GM19463 (cell line): ENCODE data around the gene PLAC1.

Experiments used
- ATAC-seq: cut with Tn5 transposase; IDR thresholded peaks from one replicate; pipeline ENCODE4 v1.9.1; 2021; ENCODE audit warnings: mild to moderate bottlenecking, moderate library complexity; ENCODE audit not compliant: unreplicated experiment

PLAC1 gene

GRCh38 chrX:134671294-134671693 lies 13.0 kb upstream of the PLAC1 start:
- ATAC-seq = no peak

DNA sequence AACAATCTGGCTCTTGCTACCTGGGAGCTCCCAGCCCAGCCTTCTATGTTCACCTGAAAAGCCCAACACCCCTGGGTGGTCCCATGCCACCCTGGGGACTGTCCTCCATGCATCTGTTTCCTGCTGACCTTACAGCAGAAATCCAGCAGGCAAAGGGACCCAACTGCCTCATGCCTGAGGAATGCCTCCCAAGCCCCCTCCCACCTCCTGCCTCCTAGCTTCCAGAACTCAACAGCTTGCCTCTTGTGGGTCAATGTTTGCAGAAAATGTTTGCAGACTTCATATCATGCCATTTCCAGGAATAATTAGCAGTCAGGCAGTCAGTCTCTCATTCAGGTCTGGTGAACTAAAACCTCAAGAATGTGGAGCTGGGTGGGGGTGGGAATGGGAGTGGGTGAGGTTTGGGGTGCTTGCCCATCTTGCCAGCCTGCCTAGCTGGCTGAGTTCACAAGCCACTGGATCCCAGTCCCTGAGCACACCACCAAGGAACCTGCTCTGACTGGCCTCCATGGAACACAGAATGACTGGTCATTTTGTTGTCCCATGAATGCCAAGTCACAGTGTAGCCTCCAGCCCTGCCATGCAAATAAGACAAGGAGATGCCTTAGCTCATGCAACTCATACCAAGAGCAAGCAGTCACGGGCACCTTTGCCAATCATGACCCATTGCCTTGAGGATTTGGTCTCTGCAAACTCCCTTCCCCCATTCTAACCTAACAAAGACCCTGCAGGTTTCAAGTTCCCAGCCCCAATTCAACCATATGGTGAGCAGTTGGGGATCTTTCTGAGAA lies 12.1 kb upstream of the PLAC1 start:
- ATAC-seq = no peak

DNA sequence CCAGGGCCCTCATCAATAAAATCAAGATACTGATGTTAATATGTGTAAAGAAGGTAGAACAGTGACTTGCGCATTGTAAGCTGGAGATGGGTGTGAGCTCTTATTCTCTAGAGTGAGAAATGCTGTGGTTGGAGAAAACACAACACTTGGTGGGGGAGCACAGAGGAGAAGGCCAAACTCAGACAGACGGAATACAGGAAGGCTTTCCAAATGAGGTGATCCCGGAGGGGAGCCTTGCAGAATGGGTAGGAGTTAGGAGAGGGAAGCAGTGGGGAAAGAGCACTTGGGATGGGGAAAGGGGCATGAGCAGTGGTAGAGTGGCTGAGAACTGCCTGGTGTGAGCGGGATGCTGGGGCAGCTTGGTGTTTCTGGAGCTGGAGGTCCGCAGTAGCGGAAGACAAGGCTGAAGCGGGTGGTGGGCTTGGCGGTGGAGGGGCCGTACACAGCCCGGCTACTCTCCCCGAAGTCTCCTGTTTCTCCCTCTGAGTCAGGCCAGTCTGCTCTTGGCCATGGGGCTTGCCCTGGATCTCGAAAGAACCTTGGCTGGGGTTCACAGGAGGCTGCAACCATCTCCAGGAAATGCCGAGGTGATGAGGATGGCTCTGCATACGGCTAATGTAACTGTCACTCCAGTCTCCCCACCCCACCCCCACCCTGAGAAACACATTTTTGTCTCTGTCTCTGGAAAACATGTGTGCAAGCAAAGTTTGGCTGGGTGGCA lies 11.3 kb upstream of the PLAC1 start:
- no peak for ATAC-seq

GRCh38 chrX:134664202-134664601 lies 5.9 kb upstream of the PLAC1 start:
- ATAC-seq = no peak

DNA sequence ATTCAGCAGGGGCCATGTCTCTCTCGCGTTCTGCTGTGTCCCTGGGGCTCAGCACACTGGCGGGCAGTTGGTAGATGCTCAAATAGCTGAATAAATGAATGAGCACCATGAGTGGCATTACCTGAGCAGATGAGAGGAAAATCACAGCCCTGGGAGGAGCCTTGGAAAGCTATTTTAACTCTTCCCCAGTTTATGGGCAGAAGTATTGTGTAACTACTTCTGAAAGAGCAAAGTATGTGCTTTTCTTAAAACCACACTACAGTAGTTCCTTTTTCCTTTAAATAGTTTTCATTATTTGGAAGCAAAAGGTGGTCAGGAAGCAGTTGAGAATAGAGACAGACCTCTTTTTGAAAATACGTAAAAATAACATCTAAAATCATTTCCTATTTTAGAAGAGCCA lies 3.0 kb upstream of the PLAC1 start:
- no peak for ATAC-seq

DNA sequence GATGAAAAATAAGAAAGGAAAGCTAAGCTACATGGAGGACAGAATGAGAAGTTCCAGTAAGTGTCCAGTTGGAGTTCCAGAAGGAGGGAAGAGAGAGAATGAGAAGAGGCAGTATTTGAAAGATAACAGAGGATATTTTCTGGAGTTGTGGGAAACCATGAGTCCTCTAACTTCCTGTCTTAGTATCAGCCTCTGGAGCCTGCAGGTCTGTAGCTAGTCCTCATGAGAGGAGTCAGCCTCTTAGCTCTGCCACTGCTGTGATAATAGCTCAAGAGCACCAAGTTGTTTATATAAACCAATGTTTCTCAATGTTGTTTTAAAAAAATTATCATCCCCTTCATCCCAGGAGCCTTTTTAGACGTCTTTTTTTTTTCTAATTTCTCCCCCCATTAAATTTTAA lies 2.4 kb upstream of the PLAC1 start:
- no peak for ATAC-seq

DNA sequence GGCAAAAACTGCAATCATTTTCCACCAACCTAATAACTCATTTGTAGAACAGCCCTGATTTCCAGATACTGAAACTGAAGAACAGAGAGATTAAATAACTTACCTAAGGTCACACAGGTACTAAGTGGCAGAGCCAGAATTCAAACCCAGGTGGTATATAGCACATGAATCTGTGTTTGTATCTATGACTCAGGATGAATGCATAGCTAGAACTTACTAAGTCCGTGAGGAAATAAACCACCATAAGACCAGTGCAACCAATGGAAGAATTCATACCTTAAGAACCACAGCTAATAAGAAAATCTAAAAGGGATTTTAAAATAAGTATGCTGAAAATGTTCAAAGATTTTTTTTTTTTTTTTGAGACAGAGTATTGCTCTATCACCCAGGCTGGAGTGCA lies 1.5 kb upstream of the PLAC1 start:
- no peak for ATAC-seq

- ATAC-seq = no peak
Measured at GRCh38 chrX:134658760-134659023, 421 bp upstream of the PLAC1 start.

DNA sequence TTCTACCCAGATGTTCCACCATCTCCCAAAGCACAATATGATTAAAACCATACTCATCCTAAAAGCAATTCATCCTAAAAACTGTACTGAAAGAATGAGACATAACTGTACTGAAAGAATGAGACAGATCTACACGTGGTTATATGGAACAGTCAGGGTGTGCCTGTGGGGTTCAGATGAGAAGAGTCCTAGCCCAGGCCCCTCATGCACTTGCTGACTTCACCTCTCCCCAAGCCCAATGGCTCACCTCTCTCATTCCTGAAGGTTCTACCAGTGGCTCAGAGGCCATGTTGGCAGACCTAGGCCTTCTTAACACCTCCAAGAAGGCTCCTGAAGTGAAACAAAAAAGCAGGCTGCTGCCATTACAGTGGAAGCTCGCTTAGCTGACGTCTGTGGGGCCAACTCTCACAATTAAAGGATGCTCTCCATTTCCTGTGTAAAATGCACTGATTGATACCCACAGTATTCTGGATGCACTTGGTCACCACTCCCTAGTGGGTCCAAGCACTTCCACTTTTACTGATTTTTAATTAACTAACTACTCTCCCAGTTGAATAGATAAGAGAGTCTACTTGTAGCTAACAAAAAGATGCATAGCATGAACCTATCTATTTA lies 3.8 kb downstream of the PLAC1 start:
- peak; percentile 50 for ATAC-seq

- ATAC-seq = no peak
Measured at GRCh38 chrX:134653835-134654234, 4.4 kb downstream of the PLAC1 start.

GRCh38 chrX:134650701-134651100 lies 7.6 kb downstream of the PLAC1 start:
- ATAC-seq = no peak

DNA sequence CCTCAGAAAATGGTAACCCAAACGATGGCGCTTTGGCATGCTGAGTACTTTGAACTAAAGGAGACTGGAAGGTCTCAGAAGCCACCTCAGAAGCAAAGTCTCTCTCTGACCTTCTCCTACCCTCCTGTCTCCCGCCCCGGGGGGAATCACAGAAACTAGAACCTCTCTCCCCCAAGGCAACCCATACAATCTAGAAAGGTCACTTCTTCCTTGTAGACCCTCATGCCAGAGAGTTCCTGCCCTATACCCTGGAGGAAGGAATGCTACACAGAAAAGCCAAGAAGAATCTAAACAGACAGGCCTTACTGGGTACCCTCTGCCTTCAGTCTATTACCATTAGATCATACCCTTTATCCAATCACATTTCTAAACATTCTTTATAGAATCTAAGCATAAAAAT lies 8.5 kb downstream of the PLAC1 start:
- no peak for ATAC-seq

GRCh38 chrX:134647477-134647877 lies 10.8 kb downstream of the PLAC1 start:
- no peak for ATAC-seq

DNA sequence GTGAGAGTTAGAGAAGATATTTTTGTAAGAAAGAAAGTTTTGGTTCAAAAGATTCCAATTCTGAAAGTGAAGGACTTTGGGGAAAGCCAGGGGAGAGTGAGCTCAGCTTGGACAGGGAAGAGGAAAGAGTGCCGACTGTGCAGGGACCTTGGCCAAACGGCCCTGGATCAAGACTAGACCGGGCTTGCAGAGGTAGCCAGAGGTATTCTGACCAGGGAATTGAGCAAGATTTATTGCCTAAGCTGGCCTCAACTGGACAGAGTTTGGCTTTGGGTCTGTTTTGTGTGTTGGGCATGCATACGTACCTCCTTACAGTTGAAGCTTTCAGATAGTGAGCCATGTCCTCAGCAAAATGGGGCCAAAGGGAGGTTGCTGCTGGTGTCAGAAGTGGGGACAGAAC lies 11.6 kb downstream of the PLAC1 start:
- ATAC-seq = no peak

GRCh38 chrX:134645936-134646543 lies 12.2 kb downstream of the PLAC1 start:
- no peak for ATAC-seq

- no peak for ATAC-seq
Measured at GRCh38 chrX:134642386-134642785, 15.9 kb downstream of the PLAC1 start.

GRCh38 chrX:134641346-134641745 lies 16.9 kb downstream of the PLAC1 start:
- no peak for ATAC-seq

GRCh38 chrX:134640914-134641313 lies 17.4 kb downstream of the PLAC1 start:
- ATAC-seq = no peak

- no peak for ATAC-seq
Measured at GRCh38 chrX:134636851-134637250, 21.4 kb downstream of the PLAC1 start.

GRCh38 chrX:134634691-134635090 lies 23.6 kb downstream of the PLAC1 start:
- ATAC-seq = peak; percentile 72

DNA sequence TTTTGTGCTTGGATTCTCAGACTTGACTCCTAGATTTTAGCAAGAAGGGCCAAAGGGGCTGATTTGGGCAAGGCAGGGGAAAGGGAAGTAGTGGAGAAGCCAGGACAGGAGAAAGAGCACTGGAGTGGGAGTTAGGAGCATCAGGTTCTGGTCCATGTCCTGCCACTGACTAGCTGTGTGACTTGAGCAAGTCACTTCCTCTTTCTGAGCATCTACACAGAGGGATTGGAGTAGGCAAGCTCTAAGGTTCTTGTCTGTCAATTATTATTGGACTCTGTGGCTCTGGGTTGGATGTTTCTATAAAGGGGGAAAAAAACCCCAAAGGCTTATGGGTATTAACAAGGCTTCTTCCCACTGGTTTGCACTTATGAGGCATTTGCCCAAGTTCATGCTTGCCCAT lies 24.4 kb downstream of the PLAC1 start:
- ATAC-seq = no peak

- no peak for ATAC-seq
Measured at GRCh38 chrX:134633394-134633793, 24.9 kb downstream of the PLAC1 start.
